ENCODE results near the gene SEMA3A. TPM values are rescaled to one million over a fixed set of nuclear protein-coding genes. Genes with fewer than 3 reads are reported as not detected.

The SEMA3A gene
- total and polyA plus RNA-seq, 8 donors, result 0.05 to 0.79 (median 0.46) TPM

- intact Hi-C loops (cut with DNase I), result no loop called here
- no peaks in the 10 kb centered on the region for H3K9me3 ChIP-seq
- no peak for TF ChIP-seq CTCF (IDR thresholded peaks at IDR 0.05)
- H3K27me3 ChIP-seq, result no peaks in the 10 kb centered on the region
- H3K4me3 ChIP-seq, result no peak overlapping the region
- ATAC-seq (no peak), FAIRE-seq (no peak), DNase-seq (no peak)
- WGBS, 2 donors, result 65 to 66% methylated on average over 3 of the region's 3 CpGs
- no peaks in the 10 kb centered on the region for H3K36me3 ChIP-seq
- H3K4me1 ChIP-seq, result no peaks in the 10 kb centered on the region
- H3K27ac ChIP-seq, result no peak overlapping the region
These were observed 58.3 kb downstream of the SEMA3A start for GRCh38 chr7:84136336-84136735.

GRCh38 chr7:84134169-84134568 lies 60.4 kb downstream of the SEMA3A start:
- H3K36me3 ChIP-seq, result no peaks in the 10 kb centered on the region
- H3K4me3 ChIP-seq, result no peak overlapping the region
- no peak for TF ChIP-seq CTCF (IDR thresholded peaks at IDR 0.05)
- H3K27ac ChIP-seq, result no peak overlapping the region
- FAIRE-seq (no peak), ATAC-seq (no peak), DNase-seq (no peak)
- no peaks in the 10 kb centered on the region for H3K27me3 ChIP-seq
- intact Hi-C loops (cut with DNase I), result no loop called here
- no peaks in the 10 kb centered on the region for H3K9me3 ChIP-seq
- H3K4me1 ChIP-seq, result no peaks in the 10 kb centered on the region
- 57 to 72% methylated on average over 1 of the region's 1 CpG for WGBS, 2 donors

GRCh38 chr7:84125654-84126053 lies 68.9 kb downstream of the SEMA3A start:
- DNase-seq (no peak), FAIRE-seq (no peak), ATAC-seq (no peak)
- no peak overlapping the region for H3K4me3 ChIP-seq
- WGBS, 2 donors, result 66 to 70% methylated on average over 2 of the region's 2 CpGs
- H3K36me3 ChIP-seq, result no peaks in the 10 kb centered on the region
- no peaks in the 10 kb centered on the region for H3K4me1 ChIP-seq
- no peaks in the 10 kb centered on the region for H3K9me3 ChIP-seq
- TF ChIP-seq CTCF (IDR thresholded peaks at IDR 0.05), result no peak
- intact Hi-C loops (cut with DNase I), result no loop called here
- H3K27me3 ChIP-seq, result no peaks in the 10 kb centered on the region
- no peak overlapping the region for H3K27ac ChIP-seq

GRCh38 chr7:84123965-84124547 lies 70.5 kb downstream of the SEMA3A start:
- Histone ChIP-seq H3K9me3 (no peaks in the 10 kb centered on the region), H3K27ac (no peak overlapping the region), H3K27me3 (no peaks in the 10 kb centered on the region), H3K36me3 (no peaks in the 10 kb centered on the region), H3K4me3 (no peak overlapping the region), H3K4me1 (no peaks in the 10 kb centered on the region)
- ATAC-seq (no peak), FAIRE-seq (no peak), DNase-seq (no peak)
- WGBS, 2 donors, result 45 to 59% methylated on average over 5 of the region's 5 CpGs
- no peak for TF ChIP-seq CTCF (IDR thresholded peaks at IDR 0.05)
- intact Hi-C loops (cut with DNase I), result no loop called here

GRCh38 chr7:84122582-84123360 lies 71.8 kb downstream of the SEMA3A start:
- TF ChIP-seq CTCF (IDR thresholded peaks at IDR 0.05), result no peak
- no peaks in the 10 kb centered on the region for H3K9me3 ChIP-seq
- ATAC-seq, result no peak
- no peak overlapping the region for H3K4me3 ChIP-seq
- no peak overlapping the region for H3K27ac ChIP-seq
- no peaks in the 10 kb centered on the region for H3K36me3 ChIP-seq
- no peaks in the 10 kb centered on the region for H3K4me1 ChIP-seq
- no peaks in the 10 kb centered on the region for H3K27me3 ChIP-seq
- intact Hi-C loops (cut with DNase I), result no loop called here
- DNase-seq, result no peak
- 82 to 83% methylated on average over 4 of the region's 4 CpGs for WGBS, 2 donors
- FAIRE-seq, result no peak

Data from pancreas (tissue), 10 donors.